CD4-positive, CD25-positive, alpha-beta regulatory T cell (primary cell): Measurements from ENCODE around the gene SERP2. TPM values are rescaled to one million over a fixed set of nuclear protein-coding genes. Genes with fewer than 3 reads are reported as not detected.
A peak's percentile ranks its signal among the peaks of the same experiment; 100 is the strongest.

Source experiments
- ATAC-seq, 2 donors: fragments of 150-1000 bp; cut with Tn5 transposase; one replicate each; pipeline ENCODE4 v1.10.0; 2021; ENCODE audit warnings: low read depth in 2 of 2, moderate number of reproducible peaks in 2 of 2, moderate library complexity in 1 of 2
- DNase-seq, 3 donors: peaks; one replicate each; pipeline versions ENCODE4 v3.0.0 to v3.0.0-alpha.2; 2012 to 2022; ENCODE audit warnings: mixed read lengths in 1 of 3
- H3K27ac ChIP-seq: one replicate; pipeline ENCODE4 v1.7.0; 2013; ENCODE audit warnings: mild to moderate bottlenecking, low read length; ENCODE audit not compliant: insufficient read depth, poor library complexity, severe bottlenecking
- H3K27me3 ChIP-seq: one replicate; pipeline ENCODE4 v1.7.0; 2013; ENCODE audit warnings: low read length; ENCODE audit not compliant: control insufficient read depth, insufficient read depth
- H3K36me3 ChIP-seq: one replicate; pipeline ENCODE4 v1.7.0; 2013; ENCODE audit warnings: mild to moderate bottlenecking, low read length, moderate library complexity; ENCODE audit not compliant: control insufficient read depth, insufficient read depth
- H3K4me1 ChIP-seq: 2 replicates; pipeline ENCODE4 v1.7.0; 2013; ENCODE audit warnings: mild to moderate bottlenecking, low read length; ENCODE audit not compliant: insufficient read depth, control insufficient read depth, poor library complexity, severe bottlenecking
- H3K4me3 ChIP-seq: one replicate; pipeline ENCODE4 v1.7.0; 2013; ENCODE audit warnings: low read depth, mild to moderate bottlenecking, low read length, moderate library complexity
- H3K9me3 ChIP-seq, 2 experiments: 1 replicate in 1 of 2; 2 replicates in 1 of 2; pipeline ENCODE4 v1.7.0; 2013; ENCODE audit warnings: low read length in 2 of 2, mild to moderate bottlenecking in 1 of 2, moderate library complexity in 1 of 2; ENCODE audit not compliant: control insufficient read depth in 2 of 2
- H3K27ac Mint-ChIP-seq, 3 donors: one replicate each; pipeline ENCODE4 v1.8.0; 2020 to 2022; ENCODE audit warnings: mild to moderate bottlenecking in 3 of 3, mixed read lengths in 3 of 3, moderate library complexity in 2 of 3
- H3K27me3 Mint-ChIP-seq: one replicate; pipeline ENCODE4 v1.8.0; 2022; ENCODE audit warnings: mild to moderate bottlenecking, mixed read lengths
- H3K36me3 Mint-ChIP-seq: one replicate; pipeline ENCODE4 v1.8.0; 2020; ENCODE audit warnings: mixed read lengths
- H3K4me1 Mint-ChIP-seq, 4 donors: one replicate each; pipeline ENCODE4 v1.8.0; 2020 to 2022; ENCODE audit warnings: mixed read lengths in 4 of 4, mild to moderate bottlenecking in 1 of 4
- H3K4me3 Mint-ChIP-seq, 4 donors: one replicate each; pipeline ENCODE4 v1.8.0; 2020 to 2022; ENCODE audit warnings: mild to moderate bottlenecking in 4 of 4, mixed read lengths in 4 of 4, moderate library complexity in 3 of 4
- H3K9me3 Mint-ChIP-seq, 7 donors: one replicate each; pipeline ENCODE4 v1.8.0; 2020 to 2022; ENCODE audit warnings: mixed read lengths in 7 of 7, mild to moderate bottlenecking in 3 of 7, moderate library complexity in 2 of 7
- polyA plus RNA-seq, 4 donors: library from polyadenylated mRNA; unstranded; fragments of 300-500 nt; fragmentation: Illumina TruSeq; gene quantifications; one replicate each; pipeline ENCODE4 v1.2.3, GENCODE V29; 2021
- total RNA-seq: library from RNA; stranded (reverse); gene quantifications from one replicate; pipeline ENCODE4 v1.2.3, GENCODE V29; 2022

The SERP2 gene
- total and polyA plus RNA-seq, 5 donors from 2014 or later, result 0.48 to 2.0 (median 0.52) TPM; not detected in 2

GRCh38 chr13:44350775-44351504 is 22.7 kb upstream of the SERP2 start:
- no peak overlapping the region for H3K27ac Mint-ChIP-seq
- ATAC-seq, result peak in 1 of 2 donors; percentile 76
- no peak for DNase-seq
- H3K4me1 Mint-ChIP-seq, result peaks cover 0 to 23% (median 16%) of the 10 kb centered on the region in 4 donors
- Histone ChIP-seq H3K4me3 (no peak overlapping the region), H3K27me3 (no peaks in the 10 kb centered on the region), H3K9me3 (no peaks in the 10 kb centered on the region), H3K4me1 (no peaks in the 10 kb centered on the region), H3K27ac (no peak overlapping the region), H3K36me3 (no peaks in the 10 kb centered on the region)
- H3K36me3 Mint-ChIP-seq, result no peaks in the 10 kb centered on the region
- peaks cover 5% of the 10 kb centered on the region for H3K27me3 Mint-ChIP-seq
- peaks cover 0 to 3% (median 0%) of the 10 kb centered on the region in 7 donors for H3K9me3 Mint-ChIP-seq
- no peak overlapping the region for H3K4me3 Mint-ChIP-seq

- H3K4me3 ChIP-seq, result no peak overlapping the region
- ATAC-seq, result no peak
- no peak overlapping the region for H3K27ac Mint-ChIP-seq
- no peaks in the 10 kb centered on the region for H3K27me3 Mint-ChIP-seq
- H3K9me3 ChIP-seq, result no peaks in the 10 kb centered on the region
- no peaks in the 10 kb centered on the region for H3K4me1 ChIP-seq
- no peak overlapping the region for H3K27ac ChIP-seq
- no peaks in the 10 kb centered on the region for H3K27me3 ChIP-seq
- peaks cover 0 to 3% (median 0%) of the 10 kb centered on the region in 7 donors for H3K9me3 Mint-ChIP-seq
- peaks cover 0 to 23% (median 16%) of the 10 kb centered on the region in 4 donors for H3K4me1 Mint-ChIP-seq
- H3K36me3 Mint-ChIP-seq, result no peaks in the 10 kb centered on the region
- H3K4me3 Mint-ChIP-seq, result no peak overlapping the region
- H3K36me3 ChIP-seq, result no peaks in the 10 kb centered on the region
- no peak for DNase-seq
Measured at GRCh38 chr13:44351505-44351854, 22.1 kb upstream of the SERP2 start.

GRCh38 chr13:44352202-44352601 is 21.4 kb upstream of the SERP2 start:
- Mint-ChIP-seq H3K4me1 (peaks cover 0 to 23% (median 16%) of the 10 kb centered on the region in 4 donors), H3K4me3 (no peak overlapping the region), H3K36me3 (no peaks in the 10 kb centered on the region), H3K27ac (no peak overlapping the region), H3K27me3 (no peaks in the 10 kb centered on the region), H3K9me3 (peaks cover 0 to 3% (median 0%) of the 10 kb centered on the region in 7 donors)
- H3K27ac ChIP-seq, result no peak overlapping the region
- H3K27me3 ChIP-seq, result no peaks in the 10 kb centered on the region
- no peaks in the 10 kb centered on the region for H3K9me3 ChIP-seq
- no peaks in the 10 kb centered on the region for H3K36me3 ChIP-seq
- H3K4me3 ChIP-seq, result no peak overlapping the region
- no peaks in the 10 kb centered on the region for H3K4me1 ChIP-seq
- ATAC-seq (no peak), DNase-seq (no peak)

- Mint-ChIP-seq H3K36me3 (no peaks in the 10 kb centered on the region), H3K27me3 (no peaks in the 10 kb centered on the region), H3K4me1 (peaks cover 0 to 23% (median 16%) of the 10 kb centered on the region in 4 donors), H3K27ac (no peak overlapping the region), H3K9me3 (peaks cover 0 to 3% (median 0%) of the 10 kb centered on the region in 7 donors), H3K4me3 (no peak overlapping the region)
- Histone ChIP-seq H3K36me3 (no peaks in the 10 kb centered on the region), H3K4me3 (no peak overlapping the region), H3K27ac (no peak overlapping the region), H3K27me3 (no peaks in the 10 kb centered on the region), H3K4me1 (no peaks in the 10 kb centered on the region), H3K9me3 (no peaks in the 10 kb centered on the region)
- ATAC-seq (no peak), DNase-seq (no peak)
Measured at GRCh38 chr13:44352671-44353070, 21.0 kb upstream of the SERP2 start.

- Histone ChIP-seq H3K36me3 (no peaks in the 10 kb centered on the region), H3K27me3 (no peaks in the 10 kb centered on the region), H3K9me3 (no peaks in the 10 kb centered on the region), H3K4me1 (no peaks in the 10 kb centered on the region), H3K4me3 (no peak overlapping the region), H3K27ac (no peak overlapping the region)
- H3K4me3 Mint-ChIP-seq, result no peak overlapping the region
- ATAC-seq, result no peak
- DNase-seq, result no peak
- H3K4me1 Mint-ChIP-seq, result peaks cover 0 to 23% (median 16%) of the 10 kb centered on the region in 4 donors
- H3K27ac Mint-ChIP-seq, result no peak overlapping the region
- no peaks in the 10 kb centered on the region for H3K36me3 Mint-ChIP-seq
- peaks cover 0 to 3% (median 0%) of the 10 kb centered on the region in 7 donors for H3K9me3 Mint-ChIP-seq
- H3K27me3 Mint-ChIP-seq, result no peaks in the 10 kb centered on the region
Measured at GRCh38 chr13:44354331-44354730, 19.3 kb upstream of the SERP2 start.

GRCh38 chr13:44354884-44355283 is 18.7 kb upstream of the SERP2 start:
- Mint-ChIP-seq H3K27me3 (no peaks in the 10 kb centered on the region), H3K4me1 (peaks cover 0 to 23% (median 16%) of the 10 kb centered on the region in 4 donors), H3K9me3 (peaks cover 0 to 3% (median 0%) of the 10 kb centered on the region in 7 donors), H3K27ac (no peak overlapping the region), H3K36me3 (no peaks in the 10 kb centered on the region), H3K4me3 (no peak overlapping the region)
- Histone ChIP-seq H3K9me3 (no peaks in the 10 kb centered on the region), H3K4me1 (no peaks in the 10 kb centered on the region), H3K36me3 (no peaks in the 10 kb centered on the region), H3K27me3 (no peaks in the 10 kb centered on the region), H3K4me3 (no peak overlapping the region), H3K27ac (no peak overlapping the region)
- ATAC-seq, result no peak
- no peak for DNase-seq

GRCh38 chr13:44355621-44356020 is 18.0 kb upstream of the SERP2 start:
- peaks cover 0 to 3% (median 0%) of the 10 kb centered on the region in 7 donors for H3K9me3 Mint-ChIP-seq
- no peaks in the 10 kb centered on the region for H3K4me1 ChIP-seq
- no peaks in the 10 kb centered on the region for H3K27me3 Mint-ChIP-seq
- no peak overlapping the region for H3K4me3 Mint-ChIP-seq
- H3K9me3 ChIP-seq, result no peaks in the 10 kb centered on the region
- no peak overlapping the region for H3K27ac ChIP-seq
- peaks cover 0 to 18% (median 15%) of the 10 kb centered on the region in 4 donors for H3K4me1 Mint-ChIP-seq
- H3K4me3 ChIP-seq, result no peak overlapping the region
- DNase-seq (no peak), ATAC-seq (no peak)
- H3K36me3 ChIP-seq, result no peaks in the 10 kb centered on the region
- H3K27me3 ChIP-seq, result no peaks in the 10 kb centered on the region
- H3K27ac Mint-ChIP-seq, result no peak overlapping the region
- H3K36me3 Mint-ChIP-seq, result no peaks in the 10 kb centered on the region

GRCh38 chr13:44359983-44360375 is 13.6 kb upstream of the SERP2 start:
- Histone ChIP-seq H3K27me3 (no peaks in the 10 kb centered on the region), H3K4me3 (no peak overlapping the region), H3K9me3 (no peaks in the 10 kb centered on the region), H3K27ac (no peak overlapping the region), H3K36me3 (no peaks in the 10 kb centered on the region), H3K4me1 (no peaks in the 10 kb centered on the region)
- ATAC-seq, result no peak
- Mint-ChIP-seq H3K4me3 (no peak overlapping the region), H3K27ac (no peak overlapping the region), H3K27me3 (no peaks in the 10 kb centered on the region), H3K9me3 (peaks cover 0 to 1% (median 0%) of the 10 kb centered on the region in 7 donors), H3K4me1 (no peaks in the 10 kb centered on the region), H3K36me3 (no peaks in the 10 kb centered on the region)
- no peak for DNase-seq
